GM18861 (cell line): Measurements from ENCODE around the gene MYOG.

Experiments
- ATAC-seq: cut with Tn5 transposase; IDR thresholded peaks from one replicate; pipeline ENCODE4 v1.9.1; 2021; ENCODE audit not compliant: unreplicated experiment

Gene MYOG

DNA sequence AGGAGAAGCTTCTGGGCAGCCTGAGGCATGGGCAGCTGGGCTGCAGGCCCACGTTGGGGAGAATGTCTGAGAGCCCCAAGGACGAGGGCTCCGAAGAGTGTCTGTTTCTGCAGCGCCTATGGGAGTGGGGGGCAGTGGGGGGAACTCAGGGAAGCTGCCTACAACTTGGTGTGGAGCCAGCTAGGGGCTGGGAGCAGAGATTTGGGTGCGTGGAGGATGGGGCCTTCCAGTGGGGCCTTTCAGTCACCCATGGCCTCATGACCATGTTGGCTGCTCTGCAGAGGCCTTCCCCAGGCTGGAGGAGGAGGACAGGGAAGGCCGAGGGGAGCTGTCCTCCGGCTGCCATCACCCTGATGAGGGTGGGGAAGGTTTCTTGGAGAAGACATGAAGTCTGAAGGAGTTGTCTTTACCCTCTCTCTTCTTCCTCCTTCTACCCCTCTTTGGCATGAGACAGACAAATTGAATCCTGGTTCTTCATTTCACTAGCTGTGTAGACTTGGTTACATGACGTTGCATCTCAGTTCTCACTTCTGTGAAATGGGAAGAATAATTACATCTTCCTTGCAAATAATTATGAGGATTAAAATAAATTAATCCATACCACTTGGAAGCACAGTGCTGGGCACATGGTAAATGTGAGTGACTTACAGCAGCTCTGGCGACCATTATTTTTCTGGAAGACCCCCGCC lies 51.2 kb downstream of the MYOG start:
- ATAC-seq, result no peak

DNA sequence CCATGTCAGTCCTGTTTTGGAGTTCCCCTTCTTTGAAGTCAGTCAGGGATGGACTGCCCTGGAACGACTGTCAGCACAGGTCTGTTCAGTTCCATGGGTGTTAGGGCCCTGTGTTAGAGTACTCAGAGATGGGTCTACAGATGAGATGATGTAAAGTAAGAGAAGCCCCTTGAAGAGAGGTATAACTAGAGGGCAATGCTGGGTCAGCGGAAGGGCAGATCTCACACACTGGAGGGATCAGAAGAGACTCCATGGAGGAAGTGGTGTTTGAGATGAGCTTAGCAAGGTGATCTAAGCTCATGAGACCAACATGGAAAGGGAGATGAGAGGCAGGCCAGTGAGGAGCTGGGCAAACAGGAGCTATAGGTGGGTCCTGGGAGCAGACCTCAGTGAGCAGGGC lies 51.9 kb downstream of the MYOG start:
- ATAC-seq, result no peak

DNA sequence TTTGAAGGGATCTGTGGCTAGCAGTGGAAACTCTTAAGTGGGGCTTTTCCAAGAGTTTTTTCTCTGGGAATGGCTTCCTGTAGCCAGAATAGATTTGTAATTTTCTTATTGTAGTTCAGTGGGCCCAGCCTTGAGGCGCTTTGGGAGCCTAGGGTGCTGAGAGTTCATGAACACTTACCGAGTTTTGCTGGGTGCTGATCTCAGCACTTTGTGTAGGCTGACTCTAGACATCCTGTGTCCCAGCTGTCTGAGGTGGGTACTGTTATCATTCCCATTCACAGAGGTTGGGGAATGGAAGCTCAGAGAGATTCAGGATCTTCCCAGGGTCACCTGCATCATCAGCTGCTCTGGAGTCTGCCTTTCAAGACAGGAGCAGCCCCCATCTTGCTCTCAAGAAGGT lies 52.5 kb downstream of the MYOG start:
- no peak for ATAC-seq
